K562 (cell line): ENCODE data around the gene ITPR1. TPM values are rescaled to one million over a fixed set of nuclear protein-coding genes. Genes with fewer than 3 reads are reported as not detected.

Experiments
- ATAC-seq: fragments of 200-7000 bp; cut with Tn5 transposase; 3 replicates; pipeline ENCODE4 v1.9.1; 2020; ENCODE audit warnings: moderate library complexity
- BruUV-seq: library from RNA; stranded (reverse); fragments of 400-500 nt; replicated peaks from 2 replicates; lab custom pipeline; 2021; lab: Mats Ljungman, UMichigan
- CTCF ChIA-PET: fragments of 300-600 bp; formaldehyde crosslinking; extraction: SDS; loops from one replicate; lab custom pipeline; 2021; ENCODE audit warnings: low intra/inter-chr PET ratio; lab: Yijun Ruan, JAX
- POLR2A ChIA-PET: fragments of 300-600, 350-650 bp; sonication (Branson Sonifier 250); formaldehyde crosslinking; extraction: SDS; loops from one replicate; lab custom pipeline; 2021; ENCODE audit warnings: antibody characterized with exemption, inconsistent platforms; lab: Yijun Ruan, JAX
- DNase-seq, 4 experiments: peaks; one replicate each; pipeline versions ENCODE4 v3.0.0 to v3.0.0-alpha.2; 2011 to 2018; ENCODE audit warnings: low spot score in 3 of 4, mixed read lengths in 3 of 4; ENCODE audit errors: extremely low read depth in 1 of 4
- FAIRE-seq: peaks from 2 replicates; lab custom pipeline; 2011; peaks lifted over from hg19 to GRCh38; lab: Jason Lieb, UNC
- H2AFZ ChIP-seq: 2 replicates; pipeline ENCODE4 v1.6.0; 2011; ENCODE audit warnings: low read depth, low read length, control low read depth, inconsistent platforms
- H3K27ac ChIP-seq: fragments of 200-600 bp; 3 replicates; pipeline ENCODE4 v1.8.0; 2011; ENCODE audit warnings: low read depth, mild to moderate bottlenecking, control low read depth, inconsistent platforms, low read length, moderate library complexity, mixed read lengths; ENCODE audit errors: extremely low read depth
- H3K27me3 ChIP-seq, 2 experiments: fragments of 300-600 bp in 1 of 2; 2 replicates in 1 of 2; 3 replicates in 1 of 2; pipeline versions ENCODE4 v1.6.0 to v1.8.0; 2011; ENCODE audit warnings: inconsistent platforms in 2 of 2, low read length in 2 of 2, mild to moderate bottlenecking in 1 of 2, mixed read lengths in 1 of 2, moderate library complexity in 1 of 2; ENCODE audit not compliant: control insufficient read depth in 2 of 2, insufficient read depth in 2 of 2
- H3K36me3 ChIP-seq: fragments of 300-600 bp; 3 replicates; pipeline ENCODE4 v1.8.0; 2011; ENCODE audit warnings: mild to moderate bottlenecking, low read length, inconsistent platforms; ENCODE audit not compliant: control insufficient read depth, insufficient read depth
- H3K4me1 ChIP-seq, 2 experiments: fragments of 200-600 bp in 1 of 2; replicated peaks in 1 of 2; 2 replicates in 1 of 2; 3 replicates in 1 of 2; pipeline versions ENCODE4 v1.5.1 to v1.8.0; 2011; ENCODE audit warnings: inconsistent platforms in 2 of 2, low read length in 2 of 2, mild to moderate bottlenecking in 1 of 2, mixed read lengths in 1 of 2, moderate library complexity in 1 of 2; ENCODE audit not compliant: control insufficient read depth in 2 of 2, insufficient read depth in 2 of 2
- H3K4me2 ChIP-seq: 2 replicates; pipeline ENCODE4 v1.6.1; 2011; ENCODE audit warnings: low read length, control low read depth, inconsistent platforms, mixed read lengths; ENCODE audit not compliant: insufficient read depth
- H3K4me3 ChIP-seq: fragments of 200-600 bp; sonication (generic), shearing (Covaris generic); 2 replicates; pipeline ENCODE4 v1.5.1; 2016; ENCODE audit warnings: control low read depth, inconsistent platforms
- H3K79me2 ChIP-seq: fragments of 200-600 bp; 3 replicates; pipeline ENCODE4 v1.8.0; 2011; ENCODE audit warnings: low read length, inconsistent platforms; ENCODE audit not compliant: control insufficient read depth, insufficient read depth
- H3K9ac ChIP-seq, 2 experiments: 2 replicates each; pipeline versions ENCODE4 v1.6.0 to v1.6.1; 2011; ENCODE audit warnings: low read depth in 2 of 2, low read length in 2 of 2, control low read depth in 1 of 2, inconsistent platforms in 1 of 2, mild to moderate bottlenecking in 1 of 2, mixed read lengths in 1 of 2; ENCODE audit not compliant: insufficient read depth in 1 of 2
- H3K9me1 ChIP-seq: one replicate; pipeline ENCODE4 v1.6.0; 2011; ENCODE audit warnings: inconsistent platforms, mild to moderate bottlenecking, low read length, moderate library complexity; ENCODE audit not compliant: control insufficient read depth, insufficient read depth
- H3K9me3 ChIP-seq: replicated peaks from 2 replicates; pipeline ENCODE4 v1.5.1; 2011; ENCODE audit warnings: low read depth, low read length, inconsistent platforms; ENCODE audit not compliant: control insufficient read depth, insufficient read depth
- H4K20me1 ChIP-seq: replicated peaks from 2 replicates; pipeline ENCODE4 v1.6.1; 2011; ENCODE audit warnings: low read length, inconsistent platforms, mixed read lengths; ENCODE audit not compliant: control insufficient read depth, insufficient read depth
- BCOR ChIP-seq: fragments of 450-650 bp; IDR thresholded peaks from 2 replicates; pipeline ENCODE4 v1.6.1; 2016
- KDM1A ChIP-seq, 2 experiments: fragments of 450-650 bp; IDR thresholded peaks; 2 replicates each; pipeline ENCODE4 v1.6.1; 2016; ENCODE audit warnings: mild to moderate bottlenecking in 2 of 2
- MECOM ChIP-seq: fragments of 250-450 bp; sonication (Bioruptor Pico); IDR thresholded peaks from 2 replicates; pipeline ENCODE4 v1.8.0; 2022; ENCODE audit warnings: inconsistent platforms
- MEIS2 ChIP-seq: fragments of 450-650 bp; IDR thresholded peaks from 2 replicates; pipeline ENCODE4 v1.6.1; 2014; ENCODE audit warnings: mild to moderate bottlenecking; ENCODE audit not compliant: partially characterized antibody
- PHB2 ChIP-seq: fragments of 450-650 bp; IDR thresholded peaks from 2 replicates; pipeline ENCODE4 v1.6.1; 2017; ENCODE audit warnings: low read depth
- POLR2AphosphoS5 ChIP-seq: IDR thresholded peaks from 2 replicates; pipeline ENCODE4 v1.6.1; 2011; ENCODE audit warnings: mild to moderate bottlenecking, low read depth, low read length, moderate library complexity; ENCODE audit not compliant: control insufficient read depth, insufficient read depth
- RBM25 ChIP-seq: fragments of 200-400 bp; formaldehyde crosslinking; IDR thresholded peaks from 2 replicates; pipeline ENCODE4 v1.6.1; 2018; ENCODE audit warnings: low read length, low read depth, moderate library complexity; ENCODE audit not compliant: severe bottlenecking
- SMARCA5 ChIP-seq: fragments of 450-650 bp; IDR thresholded peaks from 2 replicates; pipeline ENCODE4 v1.6.1; 2016
- TCFL5 ChIP-seq: fragments of 250-450 bp; sonication (Bioruptor Pico); conservative IDR thresholded peaks from 2 replicates; pipeline ENCODE4 v1.6.1; 2021; ENCODE audit warnings: mild to moderate bottlenecking, moderate library complexity, matching md5 sums
- U2AF2 ChIP-seq: fragments of 200-400 bp; formaldehyde crosslinking; optimal IDR thresholded peaks from 2 replicates; pipeline ENCODE3; 2017; ENCODE audit warnings: low read depth, mild to moderate bottlenecking, low read length
- ZNF146 ChIP-seq: IDR thresholded peaks from one replicate; pipeline ENCODE4 v1.6.1; 2018; ENCODE audit warnings: missing compliant biosample characterization; ENCODE audit not compliant: unreplicated experiment
- ZNF589 ChIP-seq: fragments of 200-800 bp; sonication (Bioruptor generic); IDR thresholded peaks from 2 replicates; pipeline ENCODE4 v1.6.1; 2016; ENCODE audit warnings: low read depth, missing genetic modification characterization, missing compliant biosample characterization
- WGBS: fragments of 100-300 bp; shearing (Covaris generic); methylation state at CpG from one replicate; pipeline ENCODE4 v1.1.6; 2016; ENCODE audit warnings: low coverage, mixed read lengths; ENCODE audit not compliant: insufficient coverage; ENCODE audit errors: missing lambda C conversion rate; 5-methylcytosine and 5-hydroxymethylcytosine counted together
- in situ Hi-C: fragments of 300-500 bp; cut with MboI; formaldehyde crosslinking; loops from 4 replicates; pipeline ENCODE4 v1.15.0; 2018; ENCODE audit warnings: inconsistent platforms, mixed read lengths
- intact Hi-C: fragments of 100-400 bp; cut with micrococcal nuclease; formaldehyde crosslinking; loops from 2 replicates; pipeline ENCODE4 v1.14.2; 2022
- polyA plus RNA-seq, 8 experiments: library from polyadenylated mRNA; depleted of rRNA in 4 of 8; stranded (reverse) in 5 of 8; unstranded in 3 of 8; fragments of >200 nt; fragmentation: Nextera tagmentation in 2 of 8; fragmentation: Illumina TruSeq in 1 of 8; extraction: Ambion mirVana in 2 of 8; extraction: Trizol in 1 of 8; gene quantifications; 2 replicates each; pipeline versions ENCODE4 v1.2.1 to v1.2.3, GENCODE V29; 2011 to 2014; ENCODE audit warnings: inconsistent platforms in 1 of 8, missing spikeins in 1 of 8
- total RNA-seq, 7 experiments: library from RNA; depleted of rRNA in 6 of 7; stranded (reverse); fragments of >200 nt in 6 of 7; fragmentation: Illumina TruSeq in 2 of 7; extraction: Trizol in 2 of 7; gene quantifications; 2 replicates each; pipeline versions ENCODE4 v1.2.1 to v1.2.3, GENCODE V29; 2011 to 2021; ENCODE audit warnings: low replicate concordance in 1 of 7
- TF ChIP-seq, protein P1 (sequence below): fragments of 450-650 bp; IDR thresholded peaks from 2 replicates; pipeline ENCODE4 v1.6.1; 2016; ENCODE audit warnings: missing biosample characterization, missing genetic modification characterization
- TF ChIP-seq, protein P2 (sequence below): sonication (generic); formaldehyde crosslinking; IDR thresholded peaks from 2 replicates; pipeline ENCODE4 v1.8.1; 2022; ENCODE audit warnings: missing genetic modification reagents

The ITPR1 gene
- total and polyA plus RNA-seq, 9 of the 15 experiments (the other 6 are each of a cell fraction or from before 2014, with no cell fraction given), result 22.4 to 40.0 (median 27.4) TPM

DNA sequence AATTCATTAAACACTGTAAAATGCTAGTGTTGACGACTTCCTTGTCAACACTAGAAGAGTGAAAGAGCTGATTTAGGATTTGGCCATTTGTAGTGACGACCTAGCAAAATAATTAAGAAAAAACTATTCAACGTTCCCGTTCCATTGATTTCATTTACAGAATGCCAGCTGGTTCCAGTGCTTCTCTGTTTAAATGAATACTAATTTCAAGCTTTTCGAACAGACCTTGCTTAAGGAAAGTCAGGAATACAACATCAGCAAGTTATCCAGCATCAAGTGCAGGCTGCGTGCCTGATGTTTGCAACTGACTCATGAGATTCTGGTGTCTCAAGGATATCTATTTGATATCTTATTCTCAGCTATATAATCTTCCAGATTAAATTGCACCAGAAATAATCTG is 387.7 kb downstream of the ITPR1 start:
- Histone ChIP-seq H4K20me1 (no peaks in the 10 kb centered on the region), H3K9me1 (no peaks in the 10 kb centered on the region), H3K4me1 (no peaks in the 10 kb centered on the region; a peak in 1 of 5 replicates), H3K27ac (no peak overlapping the region), H3K4me2 (no peak overlapping the region), H3K27me3 (no peaks in the 10 kb centered on the region), H2AFZ (peak overlapping the region; percentile 15), H3K9ac (no peak overlapping the region), H3K79me2 (no peaks in the 10 kb centered on the region), H3K4me3 (no peak overlapping the region), H3K9me3 (no peaks in the 10 kb centered on the region), H3K36me3 (no peaks in the 10 kb centered on the region)
- in situ Hi-C loops, result no loop called here
- no peak for ATAC-seq
- ChIA-PET CTCF (no interaction called here), POLR2A (interaction anchor here (0.8 to 1.4 kb wide), 4 partner anchors 12 to 60 kb away, joined by 3 to 5 read pairs (median 4); no protein-coding TSS in a partner anchor)
- WGBS, result 58% methylated on average over 6 of the region's 6 CpGs
- BruUV-seq, result no TSS peak
- FAIRE-seq, result no peak
- no peak for TF ChIP-seq ZNF589 (CRISPR knock-in tag)
- TF ChIP-seq MEIS2, result peak; percentile 15
- intact Hi-C loops, result no loop called here
- no peak for DNase-seq

DNA sequence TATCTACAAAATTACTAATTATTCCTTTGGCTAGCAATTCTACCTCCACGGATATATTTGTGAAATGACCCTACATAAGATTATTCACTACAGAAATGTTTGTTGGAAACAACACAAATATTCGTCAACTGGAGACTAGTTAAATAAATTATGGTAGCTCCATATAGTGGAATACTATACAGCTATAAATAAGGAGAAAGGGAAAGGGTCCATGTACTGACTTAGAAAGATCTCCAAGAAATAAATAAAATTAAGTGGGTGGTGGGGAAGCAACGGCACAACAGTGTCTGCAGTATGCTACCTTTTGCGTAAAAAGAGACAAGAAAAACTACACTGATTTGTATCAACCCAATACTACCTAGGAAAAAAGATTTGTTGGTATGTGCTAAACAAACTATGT is 389.4 kb downstream of the ITPR1 start:
- H3K4me3 ChIP-seq, result no peak overlapping the region
- H2AFZ ChIP-seq, result no peak overlapping the region
- in situ Hi-C loops, result no loop called here
- H3K4me2 ChIP-seq, result no peak overlapping the region
- no peaks in the 10 kb centered on the region for H3K9me1 ChIP-seq
- intact Hi-C loops, result no loop called here
- no peaks in the 10 kb centered on the region for H3K27me3 ChIP-seq
- H3K9me3 ChIP-seq, result no peaks in the 10 kb centered on the region
- BruUV-seq, result no TSS peak
- TF ChIP-seq MECOM (CRISPR knock-in tag) (no peak), RBM25 (peak; percentile 76), PHB2 (no peak), TCFL5 (CRISPR knock-in tag) (no peak), ZNF146 (CRISPR knock-in tag) (peak; percentile 84), BCOR (peak; percentile 57), U2AF2 (no peak), POLR2AphosphoS5 (no peak), KDM1A (IDR thresholded peaks at IDR 0.05) (0 out of 4 replicates have a peak, but pooled peaks of 1 of the 2 experiments have one; percentile 34), SMARCA5 (peak; percentile 58; the same call in 1 of the 2 replicates)
- TF ChIP-seq, protein P1, sequence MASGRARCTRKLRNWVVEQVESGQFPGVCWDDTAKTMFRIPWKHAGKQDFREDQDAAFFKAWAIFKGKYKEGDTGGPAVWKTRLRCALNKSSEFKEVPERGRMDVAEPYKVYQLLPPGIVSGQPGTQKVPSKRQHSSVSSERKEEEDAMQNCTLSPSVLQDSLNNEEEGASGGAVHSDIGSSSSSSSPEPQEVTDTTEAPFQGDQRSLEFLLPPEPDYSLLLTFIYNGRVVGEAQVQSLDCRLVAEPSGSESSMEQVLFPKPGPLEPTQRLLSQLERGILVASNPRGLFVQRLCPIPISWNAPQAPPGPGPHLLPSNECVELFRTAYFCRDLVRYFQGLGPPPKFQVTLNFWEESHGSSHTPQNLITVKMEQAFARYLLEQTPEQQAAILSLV (tag), result no peak
- TF ChIP-seq, protein P2, sequence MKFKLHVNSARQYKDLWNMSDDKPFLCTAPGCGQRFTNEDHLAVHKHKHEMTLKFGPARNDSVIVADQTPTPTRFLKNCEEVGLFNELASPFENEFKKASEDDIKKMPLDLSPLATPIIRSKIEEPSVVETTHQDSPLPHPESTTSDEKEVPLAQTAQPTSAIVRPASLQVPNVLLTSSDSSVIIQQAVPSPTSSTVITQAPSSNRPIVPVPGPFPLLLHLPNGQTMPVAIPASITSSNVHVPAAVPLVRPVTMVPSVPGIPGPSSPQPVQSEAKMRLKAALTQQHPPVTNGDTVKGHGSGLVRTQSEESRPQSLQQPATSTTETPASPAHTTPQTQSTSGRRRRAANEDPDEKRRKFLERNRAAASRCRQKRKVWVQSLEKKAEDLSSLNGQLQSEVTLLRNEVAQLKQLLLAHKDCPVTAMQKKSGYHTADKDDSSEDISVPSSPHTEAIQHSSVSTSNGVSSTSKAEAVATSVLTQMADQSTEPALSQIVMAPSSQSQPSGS (CRISPR knock-in tag), result no peak
- H3K36me3 ChIP-seq, result no peaks in the 10 kb centered on the region
- FAIRE-seq (no peak), DNase-seq (no peak), ATAC-seq (no peak)
- no peaks in the 10 kb centered on the region for H4K20me1 ChIP-seq
- POLR2A ChIA-PET, result interaction anchor here (1.8 kb wide), 1 partner anchor 10 kb away, joined by 5 read pairs; no protein-coding TSS in a partner anchor
- H3K4me1 ChIP-seq, result no peaks in the 10 kb centered on the region; a peak in 1 of 5 replicates
- no peak overlapping the region for H3K9ac ChIP-seq
- no peak overlapping the region for H3K27ac ChIP-seq
- H3K79me2 ChIP-seq, result no peaks in the 10 kb centered on the region
- CTCF ChIA-PET, result no interaction called here
- WGBS, result 73% methylated on average over 4 of the region's 4 CpGs
